ENCODE measurements around the gene HBE1.

GRCh38 chr11:5282628-5283027 is 12.9 kb upstream of the HBE1 start:
- TF ChIP-seq CTCF (optimal IDR thresholded peaks at IDR 0.05 in 1 of 3, IDR thresholded peaks at IDR 0.05 in 1 of 3, conservative IDR thresholded peaks at IDR 0.05 in 1 of 3; ENCODE audit: extremely low read depth in 1 of 3, insufficient read depth in 2 of 3, low read length in 3 of 3) (no peak), EZH2 (IDR thresholded peaks at IDR 0.05; ENCODE audit: low read length) (no peak)

Data from keratinocyte (primary cell).